A673 (cell line): ENCODE data around the gene RGS7. TPM values are rescaled to one million over a fixed set of nuclear protein-coding genes. Genes with fewer than 3 reads are reported as not detected.

ENCODE experiments used
- BruUV-seq: library from RNA; stranded (reverse); fragments of 400-500 nt; replicated peaks from 2 replicates; lab custom pipeline; 2021; lab: Mats Ljungman, UMichigan
- CTCF ChIA-PET: fragments of 300-600 bp; sonication (Branson Sonifier 250); formaldehyde crosslinking; loops from one replicate; lab custom pipeline; 2022; ENCODE audit warnings: antibody characterized with exemption; lab: Charles Lee
- POLR2A ChIA-PET: fragments of 300-600 bp; sonication (Branson Sonifier 250); formaldehyde crosslinking; loops from one replicate; lab custom pipeline; 2022; ENCODE audit warnings: antibody characterized with exemption; ENCODE audit not compliant: low non-redundant PET; lab: Charles Lee
- DNase-seq: peaks from one replicate; pipeline ENCODE4 v3.0.0-alpha.2; 2015; ENCODE audit warnings: low spot score
- H3K27ac ChIP-seq: fragments of 200-600 bp; sonication (generic); 2 replicates; pipeline ENCODE4 v1.5.1; 2016; ENCODE audit warnings: mixed run types, low read depth, mild to moderate bottlenecking, mixed read lengths, antibody characterized with exemption, low read length; ENCODE audit not compliant: poor library complexity, severe bottlenecking
- H3K27me3 ChIP-seq: fragments of 200-600 bp; sonication (generic); replicated peaks from 2 replicates; pipeline ENCODE4 v1.6.1; 2017; ENCODE audit warnings: mixed run types, low read depth, mild to moderate bottlenecking, mixed read lengths, antibody characterized with exemption, low read length; ENCODE audit not compliant: insufficient read depth, poor library complexity
- H3K36me3 ChIP-seq: fragments of 200-600 bp; sonication (generic); 2 replicates; pipeline ENCODE4 v1.6.1; 2016; ENCODE audit warnings: mixed run types, mild to moderate bottlenecking, mixed read lengths, antibody characterized with exemption, low read length; ENCODE audit not compliant: insufficient read depth, poor library complexity, severe bottlenecking
- H3K4me1 ChIP-seq: fragments of 200-600 bp; sonication (generic); 2 replicates; pipeline ENCODE4 v1.6.1; 2017; ENCODE audit warnings: mixed run types, mild to moderate bottlenecking, mixed read lengths, antibody characterized with exemption, low read length; ENCODE audit not compliant: insufficient read depth, poor library complexity, severe bottlenecking
- H3K4me3 ChIP-seq: fragments of 200-600 bp; sonication (generic); 2 replicates; pipeline ENCODE4 v1.5.1; 2016; ENCODE audit warnings: low read depth, mixed run types, mild to moderate bottlenecking, mixed read lengths, low read length; ENCODE audit not compliant: poor library complexity, severe bottlenecking
- H3K9me3 ChIP-seq: fragments of 200-600 bp; sonication (generic); 2 replicates; pipeline ENCODE4 v1.6.1; 2016; ENCODE audit warnings: mixed run types, low read depth, mild to moderate bottlenecking, mixed read lengths, antibody characterized with exemption, low read length; ENCODE audit not compliant: poor library complexity, severe bottlenecking
- CTCF ChIP-seq: fragments of 300-800, 200-600 bp; sonication (generic); conservative IDR thresholded peaks from 2 replicates; pipeline ENCODE4 v1.5.1; 2017; ENCODE audit warnings: low read depth, mild to moderate bottlenecking, antibody characterized with exemption, low read length, moderate library complexity, mixed read lengths
- EZH2 ChIP-seq: fragments of 200-600 bp; sonication (generic); IDR thresholded peaks from 2 replicates; pipeline ENCODE4 v1.6.1; 2017; ENCODE audit warnings: borderline replicate concordance, low read depth, mild to moderate bottlenecking, mixed read lengths, antibody characterized with exemption, low read length; ENCODE audit not compliant: poor library complexity, severe bottlenecking
- intact Hi-C: fragments of 100-400 bp; cut with micrococcal nuclease; formaldehyde crosslinking; loops from one replicate; pipeline ENCODE4 v1.10.0; 2022; ENCODE audit not compliant: unreplicated experiment
- total RNA-seq: library from RNA; stranded (reverse); gene quantifications from 2 replicates; pipeline ENCODE4 v1.2.3, GENCODE V29; 2021

Gene RGS7
- total RNA-seq, 1 experiment from 2014 or later: not detected

GRCh38 chr1:240941701-240942370, 415.2 kb downstream of the RGS7 start:
- Histone ChIP-seq H3K9me3 (no peaks in the 10 kb centered on the region), H3K4me3 (no peak overlapping the region), H3K27me3 (no peaks in the 10 kb centered on the region), H3K4me1 (no peaks in the 10 kb centered on the region), H3K27ac (no peak overlapping the region), H3K36me3 (no peaks in the 10 kb centered on the region)
- ChIA-PET POLR2A (interaction anchor here (0.6 kb wide), 1 partner anchor 184 kb away, joined by 3 read pairs; no protein-coding TSS in a partner anchor), CTCF (no interaction called here)
- no peak for TF ChIP-seq EZH2
- no peak for TF ChIP-seq CTCF
- BruUV-seq: no TSS peak
- intact Hi-C loops: no loop called here
- DNase-seq: no peak

DNA sequence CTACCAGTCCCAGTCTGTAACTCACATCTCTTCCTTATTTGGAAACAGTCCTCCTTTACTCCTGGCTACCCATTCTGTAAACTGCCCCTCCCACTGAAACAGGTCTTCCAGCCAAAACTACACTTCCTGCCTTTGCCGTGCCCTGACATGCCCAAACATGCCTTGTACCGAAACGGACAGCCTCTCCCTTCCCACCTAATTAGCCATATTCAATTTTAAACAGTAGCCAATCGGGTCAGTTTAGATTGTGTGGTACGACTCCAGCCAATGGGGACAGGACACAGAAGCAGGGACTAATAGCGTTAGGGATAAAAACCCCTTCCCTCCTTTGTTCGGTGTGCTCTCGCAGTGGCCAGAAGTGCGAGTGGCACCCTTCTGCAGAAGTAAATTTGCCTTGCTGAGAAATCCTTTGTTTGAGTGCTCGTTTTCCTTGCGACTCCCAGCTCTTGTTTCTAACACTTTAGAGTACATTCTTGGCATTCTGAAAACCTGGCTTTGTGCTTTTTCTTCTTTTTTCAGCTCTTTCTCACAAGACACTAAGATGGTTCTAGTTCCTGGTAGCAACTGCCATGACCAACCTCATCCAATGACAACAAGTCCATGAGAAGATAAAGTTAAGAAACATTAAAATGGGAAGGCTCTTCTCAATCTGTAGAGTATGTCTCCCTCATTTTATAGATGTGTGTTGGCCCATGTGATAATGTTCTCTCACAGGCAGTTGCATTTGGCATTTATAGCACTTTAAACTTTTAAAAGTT, 419.9 kb downstream of the RGS7 start:
- POLR2A ChIA-PET: no interaction called here
- CTCF ChIA-PET: no interaction called here
- no peak for DNase-seq
- H3K27ac ChIP-seq: no peak overlapping the region
- intact Hi-C loops: no loop called here
- H3K9me3 ChIP-seq: no peaks in the 10 kb centered on the region
- BruUV-seq: no TSS peak
- no peaks in the 10 kb centered on the region for H3K4me1 ChIP-seq
- H3K27me3 ChIP-seq: no peaks in the 10 kb centered on the region
- H3K36me3 ChIP-seq: no peaks in the 10 kb centered on the region
- TF ChIP-seq EZH2 (no peak), CTCF (no peak)
- no peak overlapping the region for H3K4me3 ChIP-seq

GRCh38 chr1:240935920-240936319, 421.1 kb downstream of the RGS7 start:
- Histone ChIP-seq H3K4me1 (no peaks in the 10 kb centered on the region), H3K36me3 (no peaks in the 10 kb centered on the region), H3K9me3 (no peaks in the 10 kb centered on the region), H3K27me3 (no peaks in the 10 kb centered on the region), H3K4me3 (no peak overlapping the region), H3K27ac (no peak overlapping the region)
- TF ChIP-seq CTCF (no peak), EZH2 (no peak)
- ChIA-PET CTCF (no interaction called here), POLR2A (no interaction called here)
- BruUV-seq: no TSS peak
- intact Hi-C loops: no loop called here
- DNase-seq: no peak
